ENCODE data around the gene CHD3.

CHD3 gene

DNA sequence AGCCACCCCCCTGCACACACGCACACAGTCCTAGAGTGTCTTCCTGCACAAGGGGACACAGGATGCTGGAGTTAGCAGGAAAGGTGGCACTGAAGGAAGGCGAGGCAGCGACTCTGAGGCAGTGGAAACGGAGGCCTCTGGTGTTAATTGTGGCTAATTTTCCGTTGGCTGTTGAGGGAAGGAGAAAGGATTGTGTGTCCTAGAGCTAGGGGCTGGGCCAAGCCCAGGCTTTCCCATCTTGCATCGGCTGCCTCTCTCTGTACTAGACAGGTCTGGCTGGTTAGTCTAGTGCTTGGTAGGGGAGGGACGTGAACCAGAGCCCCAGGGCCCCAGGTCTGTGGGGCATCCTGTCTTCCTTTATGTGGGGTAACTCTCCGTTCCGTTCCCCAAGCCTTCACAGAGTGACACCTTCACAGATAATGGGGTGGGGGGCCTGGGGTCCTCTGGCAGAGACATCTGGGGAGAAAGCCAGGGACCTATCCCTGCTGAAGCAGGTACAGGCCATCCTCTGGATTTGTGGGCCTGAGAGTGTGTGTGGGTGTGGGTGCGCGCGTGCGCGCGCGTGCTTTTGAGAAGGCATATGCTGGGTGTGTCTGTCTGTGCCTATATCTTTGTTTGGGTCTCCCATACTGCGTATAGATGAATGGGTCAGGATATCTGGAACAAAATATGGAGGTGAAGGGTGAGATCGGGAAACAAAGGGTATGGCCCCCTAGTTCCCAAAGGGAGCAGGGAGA, at the start of gene CHD3:
Gene CHD3 (plus strand): TSS at position 606 of the 737 bp plus-strand sequence. CDS start 212 bp downstream, outside the sequence.
- no peak for DNase-seq (ENCODE audit: low spot score)

DNA sequence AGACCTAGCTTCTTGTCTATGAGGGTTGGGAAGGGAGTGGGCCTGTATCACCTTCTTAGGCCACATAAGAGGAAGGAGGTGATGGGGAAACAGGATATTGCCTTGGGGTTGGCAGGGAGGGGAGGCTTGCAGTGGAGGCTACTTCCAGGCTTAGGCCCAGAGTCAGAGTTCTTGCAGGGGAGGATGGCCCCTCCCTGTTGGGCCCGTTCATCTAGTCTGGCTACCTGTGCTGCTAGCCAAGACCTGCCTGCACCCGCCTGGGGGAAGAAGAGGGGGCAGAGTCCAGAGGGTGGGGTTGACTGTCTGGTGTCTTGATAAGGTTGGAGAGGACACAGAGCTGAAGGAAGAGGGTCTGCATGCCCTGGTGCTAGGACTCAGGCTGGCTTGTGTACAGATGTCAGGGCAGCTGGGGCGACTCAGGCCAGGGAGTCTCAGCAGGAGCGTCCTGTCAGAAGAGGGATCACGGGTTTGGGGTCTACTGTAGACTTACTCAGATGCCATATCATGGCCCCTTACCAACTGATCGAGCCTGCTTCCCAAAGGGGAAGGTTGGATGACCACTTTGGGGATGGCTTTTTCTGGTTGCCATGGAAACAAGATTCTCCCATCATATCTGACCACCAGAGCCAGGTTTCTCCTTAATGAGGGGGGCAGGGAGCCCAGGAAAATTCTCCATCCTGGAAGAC, 49.3 kb upstream of the CHD3 start:
- no peak for DNase-seq (ENCODE audit: low spot score)

DNA sequence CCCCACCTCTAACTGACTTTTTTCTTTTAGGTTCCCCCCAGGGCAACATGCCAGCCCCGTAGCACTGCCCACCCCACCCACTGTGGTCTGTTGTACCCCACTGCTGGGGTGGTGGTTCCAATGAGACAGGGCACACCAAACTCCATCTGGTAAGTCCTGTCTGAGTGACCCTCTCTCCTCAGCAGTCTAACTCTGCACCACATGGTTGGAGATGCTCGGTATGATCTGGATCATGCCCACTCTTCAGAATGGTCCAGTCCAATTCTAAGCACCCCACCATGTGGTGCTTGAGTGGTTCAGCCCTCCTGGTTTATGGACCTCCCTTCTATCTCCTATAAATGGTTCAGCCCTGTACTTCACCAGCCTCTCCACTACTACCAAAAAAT, 48.7 kb upstream of the CHD3 start:
- DNase-seq (ENCODE audit: low spot score): peak; percentile 21

DNA sequence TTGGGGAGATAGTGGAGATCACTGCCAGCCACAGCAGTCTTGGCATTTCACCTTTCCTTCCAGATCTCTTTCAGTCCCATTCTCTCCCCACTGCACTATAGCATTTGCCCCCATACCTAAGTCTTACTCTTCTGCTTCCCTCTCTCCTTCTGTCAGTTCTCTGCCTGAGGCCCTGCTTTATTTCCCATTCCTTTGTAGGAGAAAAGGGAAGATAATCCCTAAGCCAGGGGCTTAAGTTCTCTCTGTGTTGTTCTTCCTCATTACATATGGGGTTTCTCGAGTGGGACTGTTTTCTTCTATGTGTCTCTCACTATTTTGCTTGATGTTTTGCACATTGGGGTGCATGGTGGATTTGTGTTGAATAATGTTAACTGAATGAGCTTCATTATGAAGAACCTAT, 48.1 kb upstream of the CHD3 start:
- no peak for DNase-seq (ENCODE audit: low spot score)

DNA sequence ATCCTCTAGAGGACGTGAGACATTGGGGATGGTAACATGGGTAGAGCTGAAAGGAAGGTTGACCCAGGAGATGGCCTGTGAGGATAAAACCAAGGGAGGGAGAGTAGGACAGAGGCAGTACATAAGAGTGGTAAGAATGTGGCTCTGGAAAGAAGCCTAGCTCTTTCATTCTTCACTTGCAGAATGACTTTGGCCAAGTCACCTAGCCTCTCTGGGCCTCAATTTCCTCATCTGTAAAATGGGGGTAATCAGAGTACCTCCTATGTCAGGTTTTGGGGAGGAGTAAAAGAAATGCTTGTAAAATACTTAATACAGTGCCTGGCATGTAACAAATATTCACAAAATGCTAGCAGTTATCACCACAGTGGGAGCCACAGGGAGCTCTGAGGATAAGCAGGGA, 47.7 kb upstream of the CHD3 start:
- DNase-seq (ENCODE audit: low spot score): no peak

DNA sequence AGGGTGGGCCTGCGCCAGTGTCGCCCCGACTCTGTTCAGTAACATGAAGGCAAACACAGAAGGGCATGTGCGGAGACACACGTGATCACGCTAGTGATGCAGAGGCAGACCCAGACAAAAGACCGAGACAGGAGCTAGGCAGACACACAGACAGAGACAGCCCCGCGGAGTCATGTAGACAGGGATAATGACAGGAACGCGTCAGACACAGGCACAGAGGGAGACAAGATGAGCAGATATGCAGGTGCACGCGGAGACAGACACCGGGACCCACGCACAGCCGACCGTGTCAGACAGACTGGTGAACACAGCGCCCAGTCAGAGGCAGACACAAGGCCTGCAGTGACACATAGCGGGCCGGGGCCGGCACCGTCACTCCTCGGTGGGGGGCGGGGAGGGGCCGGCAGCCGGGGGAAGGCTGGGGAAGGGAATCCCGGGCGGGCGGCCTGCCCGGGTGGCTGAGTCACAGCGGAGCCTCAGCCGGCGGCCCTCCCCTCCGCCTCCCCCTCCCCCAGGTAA, 47.1 kb upstream of the CHD3 start:
- peak; percentile 88 for DNase-seq (ENCODE audit: low spot score)

DNA sequence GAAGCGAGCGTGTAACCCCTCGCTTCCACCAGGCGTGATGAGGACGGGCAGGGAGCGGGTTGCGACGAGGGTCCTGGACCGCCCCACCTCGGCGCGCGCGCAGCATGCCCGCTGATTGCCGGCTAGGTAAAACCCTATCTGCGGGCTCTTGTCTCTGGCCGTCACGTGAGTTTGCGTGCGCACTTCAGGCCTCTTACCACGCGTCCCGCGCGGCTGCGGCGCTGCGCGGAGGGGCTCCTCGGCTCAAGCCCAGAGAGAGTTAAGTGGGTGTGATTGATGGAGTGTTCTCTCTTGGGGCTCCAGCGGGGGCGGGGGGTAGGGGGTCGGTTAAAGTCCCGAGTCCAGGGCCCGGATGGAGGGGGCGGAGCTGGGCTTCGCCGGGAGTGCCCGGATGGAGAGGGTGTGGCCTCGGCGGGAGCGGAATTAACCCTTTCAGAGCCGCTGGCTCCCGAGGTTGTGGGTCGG, 46.6 kb upstream of the CHD3 start:
- peak; percentile 81 for DNase-seq (ENCODE audit: low spot score)

DNA sequence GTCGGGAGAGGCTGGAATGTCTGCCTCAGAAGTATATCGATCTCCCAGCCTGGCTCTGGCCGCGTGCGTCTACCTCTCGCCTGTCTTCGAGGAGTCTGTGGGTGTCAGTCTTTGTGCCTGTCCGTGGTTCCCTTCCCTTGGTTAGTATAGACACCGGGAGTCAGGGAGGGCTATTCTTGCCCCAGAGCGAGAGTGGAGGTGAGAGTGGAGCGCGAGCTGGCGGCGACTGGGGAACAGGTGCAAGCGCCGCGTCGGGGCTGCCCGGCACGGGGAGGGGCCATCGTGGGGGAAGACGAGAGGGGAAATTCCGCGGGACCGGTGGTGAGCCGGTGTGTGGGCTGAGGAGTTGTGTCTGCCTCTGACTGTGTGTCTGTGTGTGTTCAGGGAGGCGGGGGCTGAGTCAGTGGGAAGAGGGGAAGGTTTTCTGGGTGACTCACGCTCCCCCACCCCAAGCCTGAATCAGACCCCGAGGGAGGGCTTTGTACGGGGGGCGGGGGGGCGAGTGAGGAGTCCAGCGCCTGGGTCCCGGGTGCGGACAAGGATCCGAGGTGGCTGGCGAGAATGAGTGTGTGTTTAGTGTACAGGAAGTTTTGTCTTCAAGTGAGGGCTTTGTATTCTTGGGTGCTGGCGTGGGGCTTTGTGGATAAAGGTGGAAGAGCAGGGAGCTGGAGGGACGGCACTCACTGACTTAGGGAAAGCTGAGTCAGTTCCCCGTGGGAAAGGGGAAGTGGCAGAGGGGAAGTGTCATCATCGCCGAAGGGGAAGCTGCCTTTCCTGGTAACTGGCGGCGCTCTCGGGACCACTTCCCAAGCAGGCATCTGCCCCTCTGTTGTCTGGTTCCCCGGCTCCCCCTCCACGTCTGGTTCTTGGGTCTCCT, 46.0 kb upstream of the CHD3 start:
- peak; percentile 81 for DNase-seq (ENCODE audit: low spot score)

DNA sequence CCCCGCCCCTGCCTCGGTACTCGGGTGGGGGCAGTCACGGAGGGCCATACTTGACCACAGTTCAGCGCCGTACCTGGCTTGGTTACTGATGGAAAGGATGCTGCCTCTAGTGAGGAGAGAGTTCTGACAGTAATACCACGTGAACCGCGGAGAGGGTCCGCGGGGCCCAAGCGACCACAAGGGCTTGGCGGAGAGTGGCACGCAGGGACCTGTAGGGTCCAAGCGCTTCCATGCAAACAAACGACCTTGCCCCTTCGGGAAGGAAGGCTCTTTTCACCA, 45.4 kb upstream of the CHD3 start:
- no peak for DNase-seq (ENCODE audit: low spot score)

DNA sequence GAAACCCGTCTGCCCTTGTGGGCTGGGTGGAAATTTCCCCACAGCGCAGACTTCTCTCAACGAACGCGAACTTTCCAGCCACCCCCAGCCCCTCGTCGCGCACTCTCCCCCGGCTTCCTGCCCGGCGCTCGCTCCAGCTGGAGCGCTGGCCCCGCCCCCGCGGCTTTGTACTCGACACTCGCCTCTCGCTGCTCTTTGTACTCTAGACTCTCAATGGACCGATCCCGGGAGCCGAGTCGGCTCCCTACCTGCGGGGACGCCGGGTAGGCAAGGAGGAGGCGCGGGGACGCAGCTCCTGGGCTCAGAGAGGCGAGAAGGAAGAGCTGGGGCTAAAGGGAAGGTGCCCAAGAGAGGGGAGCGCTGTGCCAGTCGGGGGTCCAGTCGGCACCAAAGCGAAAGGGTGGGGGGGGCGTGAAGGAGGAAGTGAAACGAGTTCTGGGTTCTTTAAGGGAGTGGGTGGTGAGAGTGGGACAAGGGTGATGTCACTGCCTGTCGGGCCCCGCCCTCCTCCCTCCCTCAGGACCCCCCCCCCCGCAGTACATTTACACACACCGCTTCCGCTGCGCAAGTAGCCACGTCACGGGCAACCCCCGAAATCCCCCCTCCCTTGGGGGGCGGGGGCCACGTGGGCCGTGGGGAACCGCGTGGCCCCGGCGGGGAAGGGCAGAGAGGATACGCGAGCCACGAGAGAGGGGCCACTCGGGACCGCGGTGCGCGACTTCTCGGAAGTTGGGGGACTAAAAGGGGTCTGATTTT, 44.9 kb upstream of the CHD3 start:
- peak; percentile 83 for DNase-seq (ENCODE audit: low spot score)

DNA sequence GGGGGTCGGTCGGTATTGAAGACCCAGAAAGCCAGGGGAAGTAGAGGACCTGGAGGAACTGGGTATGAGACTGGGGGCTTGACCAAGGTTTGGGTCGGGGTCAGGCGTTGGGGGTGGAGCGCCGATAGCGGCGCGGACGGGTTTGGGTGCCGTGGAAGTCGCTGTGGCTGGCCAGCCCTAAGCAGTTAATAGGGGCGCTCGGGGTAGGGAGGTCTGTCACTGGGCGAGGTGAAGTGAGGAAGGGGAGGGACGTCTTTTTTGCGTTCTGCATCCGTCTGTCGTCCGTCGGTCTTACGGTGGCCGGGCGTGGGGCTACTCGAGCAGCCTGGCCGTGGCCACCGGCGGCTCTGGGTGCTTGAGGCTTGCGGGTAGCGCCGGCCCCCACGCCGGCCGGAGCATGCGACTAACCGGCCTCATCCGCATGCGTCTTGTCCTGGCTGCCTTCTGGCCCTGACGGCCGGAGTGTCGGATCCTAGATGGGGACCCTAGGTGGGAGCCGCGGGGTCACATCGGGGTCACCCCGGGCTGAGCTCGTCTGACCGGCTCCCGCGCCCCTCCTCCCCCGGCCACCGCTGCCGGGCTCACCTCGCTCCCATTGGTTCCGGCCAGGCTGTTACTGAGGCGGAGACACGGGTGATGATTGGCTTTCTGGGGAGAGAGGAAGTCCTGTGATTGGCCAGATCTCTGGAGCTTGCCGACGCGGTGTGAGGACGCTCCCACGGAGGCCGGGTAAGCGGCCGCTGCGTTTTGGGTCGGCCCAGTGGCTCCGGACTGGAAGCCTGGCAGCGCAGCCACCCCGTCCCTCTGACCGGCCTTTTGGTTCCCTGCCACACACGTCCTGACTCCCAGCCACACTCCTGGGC, 44.1 kb upstream of the CHD3 start:
- peak; percentile 98 for DNase-seq (ENCODE audit: low spot score)

DNA sequence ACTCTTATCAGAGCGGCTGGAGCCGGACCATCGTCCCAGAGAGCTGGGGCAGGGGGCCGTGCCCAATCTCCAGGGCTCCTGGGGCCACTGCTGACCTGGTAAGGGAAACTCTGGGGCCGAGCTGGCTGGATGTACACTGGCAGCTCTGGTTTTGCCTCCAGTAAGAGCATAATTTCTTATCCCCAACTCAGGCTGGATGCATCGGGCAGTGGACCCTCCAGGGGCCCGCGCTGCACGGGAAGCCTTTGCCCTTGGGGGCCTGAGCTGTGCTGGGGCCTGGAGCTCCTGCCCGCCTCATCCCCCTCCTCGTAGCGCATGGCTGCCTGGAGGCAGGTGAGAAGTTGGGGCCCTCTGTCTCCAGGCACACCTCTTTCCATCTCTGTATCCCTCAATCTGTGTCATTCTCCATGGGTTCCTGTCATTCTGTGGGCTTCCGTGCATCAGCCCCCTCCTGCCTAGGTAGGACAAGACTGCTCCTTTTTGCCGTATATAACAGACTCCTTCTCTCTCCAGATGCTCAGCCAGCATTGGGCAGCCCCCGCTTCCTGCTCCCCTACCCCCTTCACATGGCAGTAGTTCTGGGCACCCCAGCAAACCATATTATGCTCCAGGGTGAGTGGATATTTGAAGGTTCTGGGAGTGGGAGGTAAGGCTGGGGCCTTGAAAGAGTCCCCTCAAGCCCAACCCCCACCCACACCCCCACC, 43.1 kb upstream of the CHD3 start:
- no peak for DNase-seq (ENCODE audit: low spot score)

DNA sequence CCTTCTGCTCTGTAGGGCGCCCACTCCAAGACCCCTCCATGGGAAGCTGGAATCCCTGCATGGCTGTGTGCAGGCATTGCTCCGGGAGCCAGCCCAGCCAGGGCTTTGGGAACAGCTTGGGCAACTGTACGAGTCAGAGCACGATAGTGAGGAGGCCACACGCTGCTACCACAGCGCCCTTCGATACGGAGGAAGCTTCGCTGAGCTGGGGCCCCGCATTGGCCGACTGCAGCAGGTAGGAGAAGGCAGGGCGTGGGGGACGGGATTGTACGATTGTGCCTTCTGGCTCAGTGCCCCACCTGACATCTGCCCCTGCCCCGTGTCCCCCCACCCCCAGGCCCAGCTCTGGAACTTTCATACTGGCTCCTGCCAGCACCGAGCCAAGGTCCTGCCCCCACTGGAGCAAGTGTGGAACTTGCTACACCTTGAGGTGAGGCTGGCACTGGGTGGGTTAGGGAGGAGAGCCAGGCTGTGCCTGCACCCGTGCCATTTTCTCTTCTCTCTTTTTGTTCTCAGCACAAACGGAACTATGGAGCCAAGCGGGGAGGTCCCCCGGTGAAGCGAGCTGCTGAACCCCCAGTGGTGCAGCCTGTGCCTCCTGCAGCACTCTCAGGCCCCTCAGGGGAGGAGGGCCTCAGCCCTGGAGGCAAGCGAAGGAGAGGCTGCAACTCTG, 42.4 kb upstream of the CHD3 start:
- no peak for DNase-seq (ENCODE audit: low spot score)

DNA sequence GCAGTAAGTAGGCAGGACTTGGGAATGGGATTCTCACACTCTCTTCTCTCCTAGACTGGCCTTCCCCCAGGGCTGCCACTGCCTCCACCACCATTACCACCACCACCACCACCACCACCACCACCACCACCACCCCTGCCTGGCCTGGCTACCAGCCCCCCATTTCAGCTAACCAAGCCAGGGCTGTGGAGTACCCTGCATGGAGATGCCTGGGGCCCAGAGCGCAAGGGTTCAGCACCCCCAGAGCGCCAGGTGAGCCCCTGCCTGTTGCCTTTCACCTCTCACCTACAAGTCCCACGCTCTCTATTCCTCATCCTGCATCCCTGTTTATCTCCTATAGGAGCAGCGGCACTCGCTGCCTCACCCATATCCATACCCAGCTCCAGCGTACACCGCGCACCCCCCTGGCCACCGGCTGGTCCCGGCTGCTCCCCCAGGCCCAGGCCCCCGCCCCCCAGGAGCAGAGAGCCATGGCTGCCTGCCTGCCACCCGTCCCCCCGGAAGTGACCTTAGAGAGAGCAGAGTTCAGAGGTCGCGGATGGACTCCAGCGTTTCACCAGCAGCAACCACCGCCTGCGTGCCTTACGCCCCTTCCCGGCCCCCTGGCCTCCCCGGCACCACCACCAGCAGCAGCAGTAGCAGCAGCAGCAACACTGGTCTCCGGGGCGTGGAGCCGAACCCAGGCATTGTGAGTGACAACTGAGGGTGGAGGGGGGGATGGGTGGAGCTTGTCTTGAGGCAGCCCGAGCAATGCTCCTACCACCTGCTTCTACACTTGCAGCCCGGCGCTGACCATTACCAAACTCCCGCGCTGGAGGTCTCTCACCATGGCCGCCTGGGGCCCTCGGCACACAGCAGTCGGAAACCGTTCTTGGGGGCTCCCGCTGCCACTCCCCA, 41.6 kb upstream of the CHD3 start:
- DNase-seq (ENCODE audit: low spot score): no peak

DNA sequence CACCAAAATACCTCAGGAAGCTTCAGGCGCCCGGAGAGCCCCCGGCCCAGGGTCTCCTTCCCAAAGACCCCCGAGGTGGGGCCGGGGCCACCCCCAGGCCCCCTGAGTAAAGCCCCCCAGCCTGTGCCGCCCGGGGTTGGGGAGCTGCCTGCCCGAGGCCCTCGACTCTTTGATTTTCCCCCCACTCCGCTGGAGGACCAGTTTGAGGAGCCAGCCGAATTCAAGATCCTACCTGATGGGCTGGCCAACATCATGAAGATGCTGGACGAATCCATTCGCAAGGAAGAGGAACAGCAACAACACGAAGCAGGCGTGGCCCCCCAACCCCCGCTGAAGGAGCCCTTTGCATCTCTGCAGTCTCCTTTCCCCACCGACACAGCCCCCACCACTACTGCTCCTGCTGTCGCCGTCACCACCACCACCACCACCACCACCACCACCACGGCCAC, 40.4 kb upstream of the CHD3 start:
- DNase-seq (ENCODE audit: low spot score): no peak

DNA sequence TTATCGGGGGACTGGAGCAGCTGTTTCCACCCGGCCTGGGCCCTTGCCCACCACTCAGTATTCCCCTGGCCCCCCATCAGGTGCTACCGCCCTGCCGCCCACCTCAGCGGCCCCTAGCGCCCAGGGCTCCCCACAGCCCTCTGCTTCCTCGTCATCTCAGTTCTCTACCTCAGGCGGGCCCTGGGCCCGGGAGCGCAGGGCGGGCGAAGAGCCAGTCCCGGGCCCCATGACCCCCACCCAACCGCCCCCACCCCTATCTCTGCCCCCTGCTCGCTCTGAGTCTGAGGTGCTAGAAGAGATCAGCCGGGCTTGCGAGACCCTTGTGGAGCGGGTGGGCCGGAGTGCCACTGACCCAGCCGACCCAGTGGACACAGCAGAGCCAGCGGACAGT, 39.9 kb upstream of the CHD3 start:
- DNase-seq (ENCODE audit: low spot score): no peak

DNA sequence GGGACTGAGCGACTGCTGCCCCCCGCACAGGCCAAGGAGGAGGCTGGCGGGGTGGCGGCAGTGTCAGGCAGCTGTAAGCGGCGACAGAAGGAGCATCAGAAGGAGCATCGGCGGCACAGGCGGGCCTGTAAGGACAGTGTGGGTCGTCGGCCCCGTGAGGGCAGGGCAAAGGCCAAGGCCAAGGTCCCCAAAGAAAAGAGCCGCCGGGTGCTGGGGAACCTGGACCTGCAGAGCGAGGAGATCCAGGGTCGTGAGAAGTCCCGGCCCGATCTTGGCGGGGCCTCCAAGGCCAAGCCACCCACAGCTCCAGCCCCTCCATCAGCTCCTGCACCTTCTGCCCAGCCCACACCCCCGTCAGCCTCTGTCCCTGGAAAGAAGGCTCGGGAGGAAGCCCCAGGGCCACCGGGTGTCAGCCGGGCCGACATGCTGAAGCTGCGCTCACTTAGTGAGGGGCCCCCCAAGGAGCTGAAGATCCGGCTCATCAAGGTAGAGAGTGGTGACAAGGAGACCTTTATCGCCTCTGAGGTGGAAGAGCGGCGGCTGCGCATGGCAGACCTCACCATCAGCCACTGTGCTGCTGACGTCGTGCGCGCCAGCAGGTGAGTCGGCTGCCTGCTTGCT, 39.3 kb upstream of the CHD3 start:
- no peak for DNase-seq (ENCODE audit: low spot score)
